Occipital lobe (tissue), 2 donors: ENCODE data around the gene NBPF10. TPM values are rescaled to one million over a fixed set of nuclear protein-coding genes. Genes with fewer than 3 reads are reported as not detected.
"Not testable (repeated sequence)": the region's sequence is repeated elsewhere in the genome, so short reads cannot be mapped to it uniquely, and the experiment has no call there.

ENCODE experiments used
- DNase-seq: peaks from one replicate; lab custom pipeline; 2025; lab: John Stamatoyannopoulos, UW
- total RNA-seq: library from RNA; depleted of rRNA; stranded (reverse); fragments of >200 nt; gene quantifications from one replicate; pipeline ENCODE4 v1.2.3, GENCODE V29; 2014

NBPF10 gene, protein sequence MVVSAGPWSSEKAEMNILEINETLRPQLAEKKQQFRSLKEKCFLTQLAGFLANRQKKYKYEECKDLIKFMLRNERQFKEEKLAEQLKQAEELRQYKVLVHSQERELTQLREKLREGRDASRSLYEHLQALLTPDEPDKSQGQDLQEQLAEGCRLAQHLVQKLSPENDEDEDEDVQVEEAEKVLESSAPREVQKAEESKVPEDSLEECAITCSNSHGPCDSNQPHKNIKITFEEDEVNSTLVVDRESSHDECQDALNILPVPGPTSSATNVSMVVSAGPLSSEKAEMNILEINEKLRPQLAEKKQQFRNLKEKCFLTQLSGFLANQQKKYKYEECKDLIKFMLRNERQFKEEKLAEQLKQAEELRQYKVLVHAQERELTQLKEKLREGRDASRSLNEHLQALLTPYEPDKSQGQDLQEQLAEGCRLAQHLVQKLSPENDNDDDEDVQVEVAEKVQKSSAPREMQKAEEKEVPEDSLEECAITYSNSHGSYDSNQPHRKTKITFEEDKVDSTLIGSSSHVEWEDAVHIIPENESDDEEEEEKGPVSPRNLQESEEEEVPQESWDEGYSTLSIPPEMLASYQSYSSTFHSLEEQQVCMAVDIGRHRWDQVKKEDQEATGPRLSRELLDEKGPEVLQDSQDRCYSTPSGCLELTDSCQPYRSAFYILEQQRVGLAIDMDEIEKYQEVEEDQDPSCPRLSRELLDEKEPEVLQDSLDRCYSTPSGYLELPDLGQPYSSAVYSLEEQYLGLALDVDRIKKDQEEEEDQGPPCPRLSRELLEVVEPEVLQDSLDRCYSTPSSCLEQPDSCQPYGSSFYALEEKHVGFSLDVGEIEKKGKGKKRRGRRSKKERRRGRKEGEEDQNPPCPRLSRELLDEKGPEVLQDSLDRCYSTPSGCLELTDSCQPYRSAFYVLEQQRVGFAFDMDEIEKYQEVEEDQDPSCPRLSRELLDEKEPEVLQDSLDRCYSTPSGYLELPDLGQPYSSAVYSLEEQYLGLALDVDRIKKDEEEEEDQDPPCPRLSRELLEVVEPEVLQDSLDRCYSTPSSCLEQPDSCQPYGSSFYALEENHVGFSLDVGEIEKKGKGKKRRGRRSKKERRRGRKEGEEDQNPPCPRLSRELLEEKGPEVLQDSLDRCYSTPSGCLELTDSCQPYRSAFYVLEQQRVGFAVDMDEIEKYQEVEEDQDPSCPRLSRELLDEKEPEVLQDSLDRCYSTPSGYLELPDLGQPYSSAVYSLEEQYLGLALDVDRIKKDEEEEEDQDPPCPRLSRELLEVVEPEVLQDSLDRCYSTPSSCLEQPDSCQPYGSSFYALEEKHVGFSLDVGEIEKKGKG (N-terminal part only)
- total RNA-seq = 1.1 TPM

DNA sequence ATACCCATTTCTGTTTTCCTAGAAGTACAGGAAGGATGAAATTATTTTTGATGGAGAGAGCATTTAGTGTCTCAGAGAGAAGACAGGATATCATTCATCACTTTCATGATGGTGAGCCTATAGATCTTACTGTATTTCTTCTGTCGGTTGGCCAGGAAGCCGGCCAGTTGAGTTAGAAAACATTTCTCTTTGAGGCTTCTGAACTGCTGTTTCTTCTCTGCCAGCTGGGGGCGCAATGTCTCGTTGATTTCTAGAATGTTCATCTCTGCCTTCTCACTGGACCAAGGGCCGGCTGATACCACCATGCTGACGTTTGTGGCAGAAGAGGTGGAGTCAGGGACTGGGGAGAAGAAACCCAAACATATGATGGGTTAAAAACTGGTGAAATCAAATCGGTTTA, at the start of gene NBPF10:
Gene NBPF10 (minus strand): TSS at position 340 of the 400 bp plus-strand sequence. CDS start 35 bp downstream, at position 305.
- DNase-seq = not testable (repeated sequence)

DNA sequence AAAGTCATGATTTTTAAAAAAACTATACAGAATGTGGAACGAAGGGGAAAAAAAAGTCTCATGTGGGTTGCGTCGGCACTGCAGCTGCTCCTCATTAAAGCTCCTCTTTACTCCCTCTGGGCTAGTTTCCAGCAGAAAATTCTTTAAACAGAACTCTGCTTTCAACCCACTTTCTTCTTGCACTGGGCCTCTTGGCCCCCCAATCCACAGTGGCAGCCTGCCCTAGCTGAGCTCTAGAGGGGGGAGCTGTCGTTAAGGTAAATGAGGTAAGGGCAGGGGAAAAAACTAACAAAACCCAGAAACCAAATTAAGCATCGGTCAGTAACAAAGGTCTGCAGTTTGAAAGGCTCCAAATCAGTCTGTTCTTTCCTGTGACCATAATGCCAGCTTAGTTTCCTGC, 29.9 kb upstream of the NBPF10 start:
- not testable (repeated sequence) for DNase-seq

DNA sequence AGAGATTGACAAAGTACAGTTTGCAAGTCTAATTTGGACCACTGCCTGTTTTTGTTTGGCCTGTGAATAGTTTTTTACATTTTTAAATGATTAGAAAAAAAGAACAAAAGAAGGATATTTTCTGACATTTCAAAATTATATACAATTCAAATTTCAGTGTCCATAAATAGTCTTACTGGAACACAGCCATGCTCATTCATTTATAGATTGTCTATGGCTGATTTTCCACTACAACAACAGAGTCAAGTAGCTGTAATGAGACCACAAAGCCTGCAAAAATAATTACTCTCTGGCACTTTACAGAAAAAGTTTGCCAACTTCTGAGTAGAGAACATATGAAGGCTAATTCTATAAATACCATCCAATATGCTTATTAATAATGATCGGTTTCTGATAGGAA, 23.1 kb upstream of the NBPF10 start:
- not testable (repeated sequence) for DNase-seq

DNA sequence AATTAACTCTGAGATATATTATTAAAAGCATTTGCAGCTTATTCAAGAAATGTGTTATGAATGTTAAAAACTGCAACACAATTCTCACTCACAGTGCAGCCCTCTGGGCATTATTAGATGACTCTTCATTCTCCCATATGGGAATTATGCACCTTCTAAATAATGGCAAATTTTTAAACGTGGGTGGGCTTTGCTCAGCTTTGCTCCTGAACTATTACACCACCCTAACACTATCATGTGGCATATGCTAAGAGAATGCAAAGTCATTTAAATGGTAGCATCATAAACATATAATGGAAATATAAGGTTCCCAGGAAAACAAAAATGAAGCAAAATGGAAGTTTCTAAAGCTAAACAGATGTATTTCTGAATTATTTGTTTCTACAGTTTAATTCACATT, 22.7 kb upstream of the NBPF10 start:
- DNase-seq = not testable (repeated sequence)

Other genes with a start within 250 kb of the NBPF10 start
- gene ITGA10, start 234.8 kb downstream of the NBPF10 start, total RNA-seq = 1.4 TPM
- gene PEX11B, start 226.1 kb downstream of the NBPF10 start, total RNA-seq = 30.9 TPM
- 81.6 TPM for gene RBM8A, start 217.3 kb downstream of the NBPF10 start, total RNA-seq
- gene LIX1L, start 186.8 kb downstream of the NBPF10 start, total RNA-seq = 22.1 TPM
- gene ANKRD34A, start 180.2 kb downstream of the NBPF10 start, total RNA-seq = 2.2 TPM
- gene POLR3GL, start 180.1 kb downstream of the NBPF10 start, total RNA-seq = 16.2 TPM
- gene TXNIP, start 148.2 kb downstream of the NBPF10 start, total RNA-seq = 317 TPM
- not detected for gene HJV, start 123.1 kb downstream of the NBPF10 start, total RNA-seq
- 17.9 TPM for gene NOTCH2NLA, start 84.2 kb upstream of the NBPF10 start, total RNA-seq